Activated CD4-positive, alpha-beta T cell treated with anti-CD3 and anti-CD28 coated beads, Interleukin-2, amount 50 U/mL, for 4 hours (primary cell): ENCODE results near the gene SEMA4A.
"Not testable (repeated sequence)": the region's sequence is repeated elsewhere in the genome, so short reads cannot be mapped to it uniquely, and the experiment has no call there.

Source experiments
- DNase-seq, 2 experiments: peaks; one replicate each; pipeline ENCODE4 v3.0.0-alpha.2; 2020

SEMA4A gene

DNA sequence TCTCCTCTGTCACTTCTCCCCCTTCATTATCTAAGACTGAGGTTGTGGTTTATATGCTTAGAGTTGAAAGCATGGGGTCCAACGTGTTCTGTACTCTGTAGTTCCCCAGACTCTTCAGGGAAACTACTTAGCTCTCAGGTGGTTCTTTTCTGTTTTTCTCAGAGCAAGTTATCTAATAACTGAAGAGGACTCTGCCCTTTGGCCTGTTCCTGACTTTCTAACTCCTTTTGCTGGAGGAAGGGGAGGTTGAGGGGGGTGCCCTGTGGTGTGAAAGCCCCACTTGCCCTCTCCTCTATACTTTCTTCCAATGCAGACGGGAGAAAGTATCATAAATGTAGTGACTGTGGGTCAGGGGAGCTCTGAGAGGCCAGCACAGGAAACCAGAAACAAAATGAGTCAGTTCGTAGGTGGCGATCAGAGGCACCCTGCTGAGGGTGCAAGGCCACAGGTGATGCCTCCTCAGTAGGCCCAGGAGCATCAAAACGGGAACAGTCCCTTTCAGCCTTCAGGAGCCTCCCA is 45.5 kb downstream of the SEMA4A start:
- no peak for DNase-seq

DNA sequence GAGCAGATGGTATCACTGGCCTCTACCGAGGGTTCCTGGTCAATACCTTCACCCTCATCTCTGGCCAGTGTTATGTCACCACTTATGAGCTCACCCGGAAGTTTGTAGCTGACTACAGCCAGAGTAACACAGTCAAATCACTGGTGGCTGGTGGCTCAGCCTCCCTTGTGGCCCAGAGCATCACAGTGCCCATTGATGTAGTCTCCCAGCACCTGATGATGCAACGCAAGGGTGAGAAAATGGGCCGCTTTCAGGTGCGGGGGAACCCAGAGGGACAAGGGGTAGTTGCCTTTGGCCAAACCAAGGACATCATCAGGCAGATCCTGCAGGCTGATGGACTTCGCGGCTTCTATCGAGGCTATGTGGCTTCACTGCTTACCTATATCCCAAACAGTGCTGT is 46.7 kb downstream of the SEMA4A start:
- no peak for DNase-seq

GRCh38 chr1:156203331-156203730 is 49.9 kb downstream of the SEMA4A start:
- DNase-seq, result no peak

GRCh38 chr1:156204686-156205085 is 51.3 kb downstream of the SEMA4A start:
- no peak for DNase-seq

GRCh38 chr1:156211243-156211642 is 57.9 kb downstream of the SEMA4A start:
- DNase-seq, result no peak

DNA sequence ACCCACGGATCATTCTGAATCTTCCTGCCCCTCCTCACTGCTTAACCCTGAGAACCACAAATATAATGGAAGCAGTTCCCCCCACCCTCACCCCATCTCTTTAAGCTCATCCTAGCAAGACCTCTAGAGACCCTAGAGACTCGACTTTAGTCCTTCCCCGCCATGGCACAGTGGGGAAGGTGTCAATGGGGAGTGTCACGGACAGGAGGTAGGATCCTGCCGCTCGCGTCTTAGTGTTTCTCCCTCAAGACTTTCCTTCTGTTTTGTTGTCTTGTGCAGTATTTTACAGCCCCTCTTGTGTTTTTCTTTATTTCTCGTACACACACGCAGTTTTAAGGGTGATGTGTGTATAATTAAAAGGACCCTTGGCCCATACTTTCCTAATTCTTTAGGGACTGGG is 58.7 kb downstream of the SEMA4A start:
- DNase-seq, result no peak

DNA sequence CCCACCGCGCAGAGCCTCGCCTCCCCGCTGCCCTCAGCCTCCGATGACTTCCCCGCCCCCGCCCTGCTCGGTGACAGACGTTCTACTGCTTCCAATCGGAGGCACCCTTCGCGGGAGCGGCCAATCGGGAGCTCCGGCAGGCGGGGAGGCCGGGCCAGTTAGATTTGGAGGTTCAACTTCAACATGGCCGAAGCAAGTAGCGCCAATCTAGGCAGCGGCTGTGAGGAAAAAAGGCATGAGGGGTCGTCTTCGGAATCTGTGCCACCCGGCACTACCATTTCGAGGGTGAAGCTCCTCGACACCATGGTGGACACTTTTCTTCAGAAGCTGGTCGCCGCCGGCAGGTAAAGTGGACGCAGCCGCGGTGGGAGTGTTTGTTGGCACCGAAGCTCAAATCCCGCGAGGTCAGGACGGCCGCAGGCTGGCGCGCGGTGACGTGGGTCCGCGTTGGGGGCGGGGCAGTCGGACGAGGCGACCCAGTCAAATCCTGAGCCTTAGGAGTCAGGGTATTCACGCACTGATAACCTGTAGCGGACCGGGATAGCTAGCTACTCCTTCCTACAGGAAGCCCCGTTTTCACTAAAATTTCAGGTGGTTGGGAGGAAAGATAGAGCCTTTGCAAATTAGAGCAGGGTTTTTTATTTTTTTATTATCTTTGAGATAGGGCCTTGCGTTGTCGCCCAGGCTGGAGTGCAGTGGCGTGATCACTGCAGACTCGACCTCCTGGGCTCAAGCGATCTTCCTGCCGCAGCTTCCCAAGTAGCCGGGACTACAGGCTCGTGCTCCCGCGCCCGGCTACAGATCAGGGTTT is 59.7 kb downstream of the SEMA4A start, which contains the start of gene PMF1:
PMF1 (plus strand) TSS at position 175 of the 811 bp plus-strand sequence; CDS start at position 184, 9 bp downstream.
- peak; percentile 94 for DNase-seq

DNA sequence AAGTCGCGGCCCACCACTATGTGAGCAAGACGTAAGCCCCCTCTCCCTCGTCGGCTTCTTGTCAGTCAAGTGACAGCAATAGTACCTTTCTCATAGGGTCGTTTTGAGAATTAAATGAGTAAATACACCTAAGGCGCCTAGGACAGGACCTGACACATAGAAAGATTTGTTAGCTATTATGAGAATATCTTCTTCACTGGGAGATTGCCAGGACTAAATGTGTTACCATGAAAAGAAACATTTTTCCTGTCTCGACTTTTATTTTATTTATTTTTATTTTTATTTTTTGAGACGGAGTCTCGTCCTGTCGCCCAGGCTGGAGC is 60.2 kb downstream of the SEMA4A start:
- DNase-seq, result no peak

DNA sequence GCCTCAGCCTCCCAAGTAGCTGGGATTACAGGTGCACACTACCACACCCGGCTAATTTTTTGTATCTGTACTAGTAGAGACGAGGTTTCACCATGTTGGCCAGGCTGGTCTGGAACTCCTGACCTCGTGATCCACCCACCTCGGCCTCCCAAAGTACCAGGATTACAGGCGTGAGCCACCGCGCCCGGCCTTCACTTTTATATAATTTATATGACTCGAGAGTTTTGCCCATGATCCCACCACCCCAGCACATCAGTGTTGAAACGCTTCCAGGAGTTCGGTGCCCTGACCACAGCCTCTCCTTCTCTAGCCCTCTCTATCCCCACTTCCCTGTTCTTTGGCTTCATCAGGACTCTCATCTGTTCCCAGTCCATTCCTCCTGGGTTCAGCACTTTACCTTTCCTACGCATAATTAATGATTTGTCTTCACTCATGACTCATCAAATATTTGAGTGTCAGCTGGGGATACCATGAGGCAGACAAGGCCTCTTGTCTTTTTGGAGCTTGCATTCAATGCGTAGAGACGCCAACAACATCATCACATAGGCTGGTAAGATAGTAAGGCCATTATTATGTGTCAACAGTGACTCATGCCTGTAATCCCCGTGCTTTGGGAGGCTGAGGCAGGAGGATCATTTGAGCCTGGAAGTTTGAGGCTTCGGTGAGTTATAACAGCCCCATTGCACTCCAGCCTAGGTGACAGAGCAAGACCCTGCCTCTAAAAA is 60.8 kb downstream of the SEMA4A start:
- no peak for DNase-seq

DNA sequence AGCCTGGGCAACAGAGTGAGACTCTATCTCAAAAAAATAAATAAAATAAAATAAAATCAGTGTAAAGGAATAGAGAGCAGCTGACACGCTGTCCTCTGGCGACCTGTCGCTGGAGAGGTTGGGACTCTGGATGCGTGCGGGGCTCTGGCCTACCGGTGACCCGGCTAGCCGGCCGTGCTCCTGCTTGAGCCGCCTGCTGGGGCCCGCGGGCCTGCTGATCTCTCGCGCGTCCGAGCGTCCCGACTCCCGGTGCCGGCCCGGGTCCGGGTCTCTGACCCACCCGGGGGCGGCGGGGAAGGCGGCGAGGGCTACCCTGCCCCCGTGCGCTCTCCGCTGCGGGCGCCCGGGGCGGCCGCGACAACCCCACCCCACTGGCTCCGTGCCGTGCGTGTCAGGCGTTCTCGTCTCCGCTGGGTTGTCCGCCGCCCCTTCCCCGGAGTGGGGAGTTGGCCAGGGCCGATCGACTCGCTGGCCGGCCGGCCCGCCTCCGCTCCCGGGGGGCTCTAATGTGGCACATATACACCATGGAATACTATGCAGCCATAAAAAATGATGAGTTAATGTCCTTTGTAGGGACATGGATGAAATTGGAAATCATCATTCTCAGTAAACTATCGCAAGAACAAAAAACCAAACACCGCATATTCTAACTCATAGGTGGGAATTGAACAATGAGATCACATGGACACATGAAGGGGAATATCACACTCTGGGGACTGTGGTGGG is 63.1 kb downstream of the SEMA4A start:
- not testable (repeated sequence) for DNase-seq

GRCh38 chr1:156217871-156218270 is 64.5 kb downstream of the SEMA4A start:
- peak; percentile 16 to 34 for DNase-seq

DNA sequence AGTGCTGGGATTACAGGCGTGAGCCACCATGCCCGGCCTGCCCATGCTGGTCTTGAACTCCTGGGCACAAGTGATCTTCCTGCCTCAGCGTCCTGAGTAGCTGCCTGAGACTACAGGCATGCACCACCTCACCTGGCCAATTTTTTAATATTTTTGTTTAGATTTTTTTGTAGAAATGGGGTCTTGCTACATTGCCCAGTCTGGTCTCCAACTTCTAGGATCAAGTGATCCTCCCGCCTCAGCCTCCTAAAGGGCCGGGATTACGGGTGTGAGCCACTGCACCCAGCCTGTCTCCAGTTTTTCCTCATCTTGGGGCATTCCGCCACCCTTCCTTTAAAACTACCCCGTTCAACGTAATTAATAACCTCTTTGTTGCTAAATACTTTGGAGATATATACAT is 66.8 kb downstream of the SEMA4A start:
- no peak for DNase-seq

GRCh38 chr1:156221986-156222692 is 68.8 kb downstream of the SEMA4A start:
- DNase-seq, result no peak

- no peak for DNase-seq
These were observed 72.3 kb downstream of the SEMA4A start for GRCh38 chr1:156225677-156226014.

DNA sequence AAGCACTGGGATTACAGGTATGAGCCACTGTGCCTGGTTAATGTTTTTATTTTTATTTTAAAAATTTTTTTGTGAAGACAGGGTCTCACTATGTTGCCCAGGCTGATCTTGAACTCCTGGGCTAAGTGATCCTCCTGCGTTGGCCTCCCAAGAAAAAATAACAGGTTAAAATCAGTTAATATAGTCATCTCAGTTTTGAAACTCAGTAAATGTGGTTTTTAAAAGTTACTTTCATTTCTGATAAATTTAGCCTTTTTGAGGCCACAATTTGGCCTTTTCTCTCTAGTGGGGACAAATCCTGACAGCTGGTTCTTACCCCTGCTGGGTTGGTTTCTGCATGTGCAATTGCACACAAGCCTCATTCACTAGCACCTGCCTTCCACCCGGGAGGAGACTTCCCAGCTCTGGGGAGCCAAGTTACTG is 72.7 kb downstream of the SEMA4A start:
- DNase-seq, result no peak

DNA sequence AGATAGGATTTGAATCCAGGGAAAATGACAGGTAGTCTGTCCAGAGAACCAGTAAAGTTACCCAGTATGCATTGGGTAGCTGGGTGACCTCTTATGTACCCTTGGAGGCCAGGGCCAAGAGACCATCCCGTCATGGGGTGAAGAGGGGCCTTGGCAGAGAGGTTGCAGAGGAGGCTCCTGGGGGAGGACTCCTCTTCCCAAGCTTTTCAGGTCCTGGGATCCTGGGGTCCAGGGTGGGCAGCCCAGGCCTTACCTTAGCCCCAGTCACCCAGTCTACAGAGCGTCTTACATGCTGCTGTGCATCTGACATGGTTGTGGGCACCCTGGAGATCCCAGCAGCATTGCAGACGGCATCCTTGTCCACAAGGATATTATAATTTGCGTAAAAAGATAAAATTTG is 73.4 kb downstream of the SEMA4A start:
- DNase-seq, result no peak
